Right cardiac atrium (tissue), 5 donors: Measurements from ENCODE around the gene GARNL3. TPM values are rescaled to one million over a fixed set of nuclear protein-coding genes. Genes with fewer than 3 reads are reported as not detected.

Experiments used
- ATAC-seq, 2 donors: fragments of 200-7000 bp; cut with Tn5 transposase; one replicate each; pipeline versions ENCODE4 v1.8.0 to v1.9.1; 2020; ENCODE audit warnings: moderate library complexity in 2 of 2, mild to moderate bottlenecking in 1 of 2
- DNase-seq, 3 donors: peaks; one replicate each; pipeline ENCODE4 v3.0.0-alpha.2; 2020
- H3K27ac ChIP-seq: one replicate; pipeline ENCODE4 v1.5.1; 2013; ENCODE audit warnings: mild to moderate bottlenecking, low read length, control low read depth, moderate library complexity
- H3K27me3 ChIP-seq: one replicate; pipeline ENCODE4 v1.6.1; 2013; ENCODE audit not compliant: control insufficient read depth, insufficient read depth
- H3K4me1 ChIP-seq: one replicate; pipeline ENCODE4 v1.6.1; 2013; ENCODE audit warnings: low read length; ENCODE audit not compliant: control insufficient read depth, insufficient read depth
- H3K4me3 ChIP-seq: one replicate; pipeline ENCODE4 v1.5.1; 2013; ENCODE audit warnings: low read length, control low read depth
- H3K9me3 ChIP-seq: one replicate; pipeline ENCODE4 v1.6.1; 2013; ENCODE audit warnings: low read length; ENCODE audit not compliant: control insufficient read depth
- WGBS: extraction: QIAGEN DNeasy Blood & Tissue Kit; methylation state at CpG from one replicate; pipeline ENCODE4 v1.1.7; 2013; 5-methylcytosine and 5-hydroxymethylcytosine counted together
- intact Hi-C, 4 donors: fragments of 100-400 bp; cut with DNase I; formaldehyde crosslinking; loops; one replicate each; pipeline versions ENCODE4 v1.11.0 to v1.14.0; 2022 to 2023
- polyA plus RNA-seq: library from polyadenylated mRNA; stranded (reverse); fragments of 200-250 nt; gene quantifications from one replicate; pipeline ENCODE4 v1.2.3, GENCODE V29; 2013
- total RNA-seq, 4 donors: library from RNA; stranded (reverse); fragmentation: NEBNext Ultra II Directional; extraction: Animal tissue kit (Norgen Biotek cat#: 25700); gene quantifications; one replicate each; pipeline ENCODE4 v1.2.1, GENCODE V29; 2021
- donor health status: healthy with polysubstance abuse.
- donor health status: DM: no; HTN: yes; CAD: no.
- donor health status: DM: no; HTN: no; CAD: no.
- donor health status: DM: no; HTN: yes; CAD: no; lungs with severe emphysema.
- donor health status: DM: yes; HTN: yes; CAD: no.

GARNL3 gene
- total and polyA plus RNA-seq, 5 donors = 9.1 to 24.2 (median 16.4) TPM

- DNase-seq (no peak), ATAC-seq (no peak)
- H3K27me3 ChIP-seq = no peaks in the 10 kb centered on the region
- intact Hi-C loops = loop anchor here in 2 of 4 donors (5.0 to 10.0 kb wide), 3 partner anchors 62 to 182 kb away; no protein-coding TSS in a partner anchor
- H3K9me3 ChIP-seq = no peaks in the 10 kb centered on the region
- no peak overlapping the region for H3K4me3 ChIP-seq
- no peaks in the 10 kb centered on the region for H3K4me1 ChIP-seq
- WGBS = 45% methylated on average over 4 of the region's 4 CpGs
- no peak overlapping the region for H3K27ac ChIP-seq
Measured at GRCh38 chr9:127223266-127223665, 41.3 kb upstream of the GARNL3 start.

GRCh38 chr9:127223810-127224177, 40.8 kb upstream of the GARNL3 start:
- DNase-seq (peak in 2 of 3 donors; percentile 28 to 62), ATAC-seq (peak in 1 of 2 donors; percentile 0)
- Histone ChIP-seq H3K4me1 (no peaks in the 10 kb centered on the region), H3K9me3 (no peaks in the 10 kb centered on the region), H3K27ac (no peak overlapping the region), H3K4me3 (peak overlapping the region; percentile 86), H3K27me3 (no peaks in the 10 kb centered on the region)
- intact Hi-C loops = loop anchor here in 2 of 4 donors (5.0 to 10.0 kb wide), 3 partner anchors 61 to 181 kb away; no protein-coding TSS in a partner anchor
- WGBS = 29% methylated on average over 8 of the region's 8 CpGs

- Histone ChIP-seq H3K4me3 (peak overlapping the region; percentile 86), H3K4me1 (no peaks in the 10 kb centered on the region), H3K27me3 (no peaks in the 10 kb centered on the region), H3K27ac (peak overlapping the region; percentile 89), H3K9me3 (no peaks in the 10 kb centered on the region)
- 2% methylated on average over 56 of the region's 56 CpGs for WGBS
- ATAC-seq = peak; percentile 92
- intact Hi-C loops = loop anchor here in 2 of 4 donors (5.0 to 10.0 kb wide), 3 partner anchors 60 to 180 kb away; no protein-coding TSS in a partner anchor
- DNase-seq = peak; percentile 93 to 98 (median 96)
Measured at GRCh38 chr9:127224178-127224882, 40.2 kb upstream of the GARNL3 start.

GRCh38 chr9:127224883-127225739, 39.5 kb upstream of the GARNL3 start:
- Histone ChIP-seq H3K27me3 (no peaks in the 10 kb centered on the region), H3K9me3 (no peaks in the 10 kb centered on the region), H3K27ac (no peak overlapping the region), H3K4me3 (peak overlapping the region; percentile 86), H3K4me1 (no peaks in the 10 kb centered on the region)
- WGBS = 1% methylated on average over 105 of the region's 106 CpGs
- intact Hi-C loops = loop anchor here in 2 of 4 donors (5.0 to 10.0 kb wide), 3 partner anchors 60 to 180 kb away; no protein-coding TSS in a partner anchor
- peak; percentile 94 to 95 for ATAC-seq
- peak; percentile 98 to 99 (median 99) for DNase-seq

- intact Hi-C loops = loop anchor here in 1 of 4 donors (10.0 kb wide), 2 partner anchors 59 to 179 kb away; no protein-coding TSS in a partner anchor
- H3K27me3 ChIP-seq = no peaks in the 10 kb centered on the region
- H3K27ac ChIP-seq = no peak overlapping the region
- peak overlapping the region; percentile 86 for H3K4me3 ChIP-seq
- H3K4me1 ChIP-seq = no peaks in the 10 kb centered on the region
- ATAC-seq (no peak), DNase-seq (peak in 1 of 3 donors; percentile 64)
- no peaks in the 10 kb centered on the region for H3K9me3 ChIP-seq
- WGBS = 25% methylated on average over 37 of the region's 42 CpGs
Measured at GRCh38 chr9:127225801-127226625, 38.6 kb upstream of the GARNL3 start.

- WGBS = 96% methylated on average over 4 of the region's 4 CpGs
- H3K27me3 ChIP-seq = no peaks in the 10 kb centered on the region
- intact Hi-C loops = loop anchor here in 1 of 4 donors (10.0 kb wide), 2 partner anchors 55 to 175 kb away; no protein-coding TSS in a partner anchor
- no peak overlapping the region for H3K4me3 ChIP-seq
- no peak overlapping the region for H3K27ac ChIP-seq
- no peaks in the 10 kb centered on the region for H3K9me3 ChIP-seq
- H3K4me1 ChIP-seq = no peaks in the 10 kb centered on the region
- no peak for ATAC-seq
- DNase-seq = no peak
Measured at GRCh38 chr9:127229691-127230417, 34.7 kb upstream of the GARNL3 start.

- DNase-seq (no peak), ATAC-seq (no peak)
- Histone ChIP-seq H3K27ac (no peak overlapping the region), H3K4me3 (no peak overlapping the region), H3K9me3 (no peaks in the 10 kb centered on the region), H3K27me3 (no peaks in the 10 kb centered on the region), H3K4me1 (no peaks in the 10 kb centered on the region)
- intact Hi-C loops = no loop called here
- WGBS = 96% methylated on average over 3 of the region's 3 CpGs
Measured at GRCh38 chr9:127231666-127232065, 32.9 kb upstream of the GARNL3 start.

GRCh38 chr9:127232833-127233549, 31.6 kb upstream of the GARNL3 start:
- H3K4me1 ChIP-seq = no peaks in the 10 kb centered on the region
- no peaks in the 10 kb centered on the region for H3K9me3 ChIP-seq
- no peak overlapping the region for H3K4me3 ChIP-seq
- intact Hi-C loops = no loop called here
- no peak for DNase-seq
- no peak for ATAC-seq
- no peaks in the 10 kb centered on the region for H3K27me3 ChIP-seq
- WGBS = 87% methylated on average over 4 of the region's 4 CpGs
- H3K27ac ChIP-seq = no peak overlapping the region

- 46% methylated on average over 4 of the region's 4 CpGs for WGBS
- Histone ChIP-seq H3K9me3 (no peaks in the 10 kb centered on the region), H3K27ac (peak overlapping the region; percentile 17), H3K4me3 (no peak overlapping the region), H3K4me1 (no peaks in the 10 kb centered on the region), H3K27me3 (no peaks in the 10 kb centered on the region)
- DNase-seq = no peak
- intact Hi-C loops = no loop called here
- peak in 1 of 2 donors; percentile 37 for ATAC-seq
Measured at GRCh38 chr9:127233550-127233949, 31.0 kb upstream of the GARNL3 start.
